Cardiac septum (tissue), 1 donor: ENCODE data around the gene PALLD. TPM values are rescaled to one million over a fixed set of nuclear protein-coding genes. Genes with fewer than 3 reads are reported as not detected.

Experiments
- DNase-seq: peaks from one replicate; pipeline ENCODE4 v3.0.0-alpha.2; 2020; ENCODE audit warnings: low spot score
- intact Hi-C: fragments of 100-400 bp; cut with DNase I; formaldehyde crosslinking; loops from one replicate; pipeline ENCODE4 v1.14.0; 2022
- total RNA-seq: library from RNA; stranded (reverse); fragmentation: NEBNext Ultra II Directional; extraction: Animal tissue kit (Norgen Biotek cat#: 25700); gene quantifications from one replicate; pipeline ENCODE4 v1.2.1, GENCODE V29; 2021
- donor health status: DM: no; HTN: no; CAD: no.

PALLD gene
- total RNA-seq, 1 donor from 2014 or later, result 705 TPM

GRCh38 chr4:168815379-168816345 is 318.8 kb downstream of the PALLD start:
- DNase-seq, result no peak
- intact Hi-C loops, result loop anchor here (1.0 to 10.0 kb wide), 3 partner anchors 17 to 231 kb away; no protein-coding TSS in a partner anchor

DNA sequence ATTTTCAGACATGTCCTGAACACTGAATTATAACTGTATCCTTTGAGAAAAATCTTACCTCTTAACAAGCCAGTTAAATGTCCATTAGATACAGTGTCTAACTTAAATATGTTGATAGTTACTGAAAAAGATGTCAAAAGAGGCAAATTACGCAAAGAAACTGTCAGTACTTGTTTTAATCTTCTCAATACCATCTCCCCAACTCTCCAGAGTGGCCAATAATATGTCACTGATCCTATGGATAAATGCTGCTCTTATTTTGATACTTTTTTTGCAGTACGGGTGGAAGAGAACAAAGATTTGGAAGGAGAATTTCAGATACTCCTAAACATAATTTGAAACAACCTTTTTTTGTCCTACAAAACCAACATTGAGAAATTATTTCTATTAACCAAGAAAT is 320.5 kb downstream of the PALLD start:
- intact Hi-C loops, result loop anchor here (5.0 to 10.0 kb wide), 2 partner anchors 105 to 233 kb away; no protein-coding TSS in a partner anchor
- DNase-seq, result no peak

DNA sequence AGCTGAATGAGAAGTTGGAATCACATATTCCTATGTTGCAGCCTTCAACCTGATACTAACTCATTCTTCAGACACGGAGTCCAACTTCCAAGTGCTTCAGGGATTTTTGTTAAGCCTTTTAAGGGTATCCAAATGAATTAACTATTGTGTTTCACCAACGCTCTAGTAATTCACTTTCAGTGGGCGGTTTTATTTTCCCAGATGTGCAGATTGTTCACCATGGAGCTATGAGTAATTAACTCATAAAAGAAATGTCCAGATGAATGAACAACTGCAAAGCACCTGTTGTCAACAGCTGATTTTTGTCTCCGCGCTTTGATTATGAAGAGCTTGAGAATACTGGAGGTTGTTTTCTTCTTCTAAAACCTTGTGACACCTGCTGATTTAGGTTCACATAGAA is 325.6 kb downstream of the PALLD start:
- DNase-seq, result no peak
- intact Hi-C loops, result no loop called here

DNA sequence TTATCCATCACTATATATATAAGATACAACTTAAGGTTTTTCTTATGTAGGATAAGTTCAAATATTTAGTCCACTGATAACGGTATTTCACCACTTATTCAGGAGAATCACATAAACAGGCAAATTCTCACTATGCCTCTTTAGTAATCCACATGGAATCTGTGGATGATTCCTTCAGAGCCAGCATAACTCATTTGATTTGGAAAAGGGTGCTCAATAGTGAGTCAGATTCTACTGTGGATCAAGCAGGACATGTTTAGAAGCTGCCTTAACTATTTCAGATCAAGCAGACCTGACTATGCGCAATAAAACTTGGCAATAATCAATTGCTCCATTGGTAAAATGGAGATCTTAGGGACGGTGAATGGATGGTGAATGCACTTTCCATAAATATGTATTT is 329.1 kb downstream of the PALLD start:
- DNase-seq, result no peak
- intact Hi-C loops, result no loop called here

- no peak for DNase-seq
- intact Hi-C loops, result no loop called here
These were observed 329.8 kb downstream of the PALLD start for GRCh38 chr4:168826620-168827019.

- no peak for DNase-seq
- intact Hi-C loops, result loop anchor here (5.0 kb wide), 2 partner anchors 36 to 119 kb away; no protein-coding TSS in a partner anchor
These were observed 334.1 kb downstream of the PALLD start for GRCh38 chr4:168830777-168831512.

DNA sequence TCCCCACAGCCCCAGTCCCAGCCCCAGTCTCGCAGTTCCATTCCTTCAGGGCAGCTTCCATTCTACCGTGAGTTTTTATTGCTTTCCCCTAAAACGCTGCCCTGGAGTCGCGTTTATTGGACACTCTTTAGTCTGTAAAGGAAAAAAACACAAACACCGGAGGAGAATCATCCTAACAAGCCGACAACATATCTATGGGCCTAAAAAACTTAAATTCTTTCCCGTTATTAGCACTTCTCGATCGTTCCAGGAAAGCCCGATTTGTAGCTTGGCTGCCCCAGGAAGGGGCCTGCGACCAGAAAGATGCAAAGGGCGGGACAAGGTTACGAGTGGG is 334.7 kb downstream of the PALLD start:
- intact Hi-C loops, result loop anchor here (5.0 kb wide), 2 partner anchors 36 to 119 kb away; no protein-coding TSS in a partner anchor
- DNase-seq, result no peak

DNA sequence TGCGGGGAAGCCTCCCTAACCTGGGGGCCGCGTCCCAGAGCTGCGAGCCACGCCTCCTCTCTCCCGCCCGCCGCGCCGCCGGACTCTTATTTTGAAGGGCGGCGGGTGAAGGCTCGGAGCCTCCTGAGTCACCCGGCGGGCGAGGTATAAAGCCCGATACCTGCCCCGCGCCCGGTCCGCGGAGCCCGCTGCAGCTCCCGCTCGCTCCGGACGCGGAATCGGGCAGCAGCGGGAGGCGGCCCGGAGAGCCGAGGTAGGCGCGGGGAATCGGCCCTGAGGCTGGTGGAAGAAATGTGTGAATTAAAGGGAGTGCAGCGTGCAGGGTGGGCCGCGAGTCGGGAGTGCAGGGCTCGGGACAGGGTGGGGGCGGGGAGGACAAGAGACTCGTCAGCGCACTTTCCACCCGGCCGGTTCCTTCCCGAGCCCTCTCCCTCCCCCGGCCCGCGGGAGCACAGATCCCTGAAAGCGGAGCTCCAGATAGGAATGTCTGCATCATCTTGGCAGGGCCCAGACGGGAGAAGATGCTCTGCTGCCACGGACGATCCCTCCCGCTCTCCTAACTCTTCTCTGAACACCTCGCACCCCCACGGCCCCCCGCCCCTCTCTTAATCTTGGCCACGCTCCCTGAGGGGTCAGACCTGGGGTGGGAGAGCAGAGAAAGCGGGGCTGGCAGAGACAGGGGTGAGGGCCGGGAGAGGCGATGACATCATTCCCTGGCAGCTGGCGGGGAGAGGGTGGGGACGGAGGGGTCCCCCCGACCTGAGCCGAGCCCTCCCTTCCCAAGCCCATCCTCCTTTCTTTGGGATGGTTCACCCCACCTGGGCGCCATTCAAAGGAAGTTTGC is 335.3 kb downstream of the PALLD start:
- intact Hi-C loops, result loop anchor here (1.0 to 5.0 kb wide), 3 partner anchors 16 to 120 kb away; no protein-coding TSS in a partner anchor

DNA sequence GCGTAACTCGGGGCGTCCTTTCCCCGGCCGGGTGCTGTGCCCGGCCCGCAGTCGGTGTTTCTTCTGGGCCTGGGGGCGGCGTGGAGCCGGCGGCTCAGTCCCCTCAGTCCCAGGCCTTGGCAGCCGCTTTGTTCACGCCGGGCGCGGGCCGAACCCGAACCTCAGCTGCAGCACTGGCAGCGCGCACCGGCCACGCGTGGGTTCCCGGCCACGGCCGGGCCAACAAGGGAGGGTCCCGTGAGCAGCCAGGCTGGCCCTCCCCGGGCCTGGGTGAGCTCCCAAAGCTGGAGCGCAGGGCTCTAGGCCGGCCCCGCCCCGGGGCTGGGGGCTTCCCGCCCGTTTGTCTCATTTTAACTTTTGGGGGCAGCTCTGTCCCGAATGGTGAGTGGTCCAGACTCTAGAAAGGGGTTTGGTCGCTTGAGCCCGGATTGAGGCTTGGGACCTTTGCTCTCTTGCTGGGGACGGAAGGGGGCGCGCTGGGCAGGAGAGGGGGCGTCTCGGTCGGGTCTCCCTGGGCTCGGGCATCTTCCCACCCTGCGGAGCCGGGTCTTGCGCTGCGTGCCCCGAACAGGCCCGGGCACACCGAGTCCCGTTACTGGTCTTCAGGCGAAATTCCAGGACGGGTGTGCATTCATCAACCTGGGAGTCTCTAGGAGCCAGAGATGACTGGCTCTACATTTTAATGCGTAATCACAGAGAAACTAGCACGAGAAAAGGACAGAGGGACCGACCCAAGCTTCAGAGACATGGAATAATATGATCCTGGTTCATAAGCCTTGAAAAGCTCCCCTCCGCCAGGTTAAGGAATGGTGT is 336.1 kb downstream of the PALLD start:
- no peak for DNase-seq
- intact Hi-C loops, result loop anchor here (1.0 to 5.0 kb wide), 3 partner anchors 17 to 121 kb away; no protein-coding TSS in a partner anchor

More for the DNA sequence above, 335.3 kb downstream of the PALLD start:
- peak; percentile 86 for DNase-seq

DNA sequence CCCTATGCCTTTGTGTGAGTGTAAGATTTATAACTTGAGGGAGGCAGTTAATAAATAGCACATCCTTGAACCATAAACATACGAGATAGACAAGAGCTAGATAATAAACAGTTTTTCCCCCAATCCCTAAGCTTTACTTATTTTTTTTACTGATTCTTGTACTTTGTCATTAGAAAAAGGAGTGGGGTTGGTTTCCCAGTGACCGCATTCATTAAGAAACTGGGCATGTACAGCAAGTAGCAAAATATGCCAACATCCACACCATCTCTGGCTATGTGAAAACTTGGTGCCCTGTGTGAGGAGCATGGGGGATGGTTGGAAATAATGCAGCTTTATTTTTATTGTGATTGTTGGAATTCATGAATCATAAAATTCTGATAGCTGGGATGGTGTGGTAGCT is 337.0 kb downstream of the PALLD start:
- intact Hi-C loops, result loop anchor here (5.0 kb wide), 2 partner anchors 33 to 122 kb away; no protein-coding TSS in a partner anchor
- no peak for DNase-seq

GRCh38 chr4:168835880-168836454 is 339.1 kb downstream of the PALLD start:
- DNase-seq, result no peak
- intact Hi-C loops, result no loop called here

GRCh38 chr4:168836490-168836889 is 339.6 kb downstream of the PALLD start:
- DNase-seq, result no peak
- intact Hi-C loops, result no loop called here

- DNase-seq, result no peak
- intact Hi-C loops, result no loop called here
These were observed 341.1 kb downstream of the PALLD start for GRCh38 chr4:168837922-168838321.

DNA sequence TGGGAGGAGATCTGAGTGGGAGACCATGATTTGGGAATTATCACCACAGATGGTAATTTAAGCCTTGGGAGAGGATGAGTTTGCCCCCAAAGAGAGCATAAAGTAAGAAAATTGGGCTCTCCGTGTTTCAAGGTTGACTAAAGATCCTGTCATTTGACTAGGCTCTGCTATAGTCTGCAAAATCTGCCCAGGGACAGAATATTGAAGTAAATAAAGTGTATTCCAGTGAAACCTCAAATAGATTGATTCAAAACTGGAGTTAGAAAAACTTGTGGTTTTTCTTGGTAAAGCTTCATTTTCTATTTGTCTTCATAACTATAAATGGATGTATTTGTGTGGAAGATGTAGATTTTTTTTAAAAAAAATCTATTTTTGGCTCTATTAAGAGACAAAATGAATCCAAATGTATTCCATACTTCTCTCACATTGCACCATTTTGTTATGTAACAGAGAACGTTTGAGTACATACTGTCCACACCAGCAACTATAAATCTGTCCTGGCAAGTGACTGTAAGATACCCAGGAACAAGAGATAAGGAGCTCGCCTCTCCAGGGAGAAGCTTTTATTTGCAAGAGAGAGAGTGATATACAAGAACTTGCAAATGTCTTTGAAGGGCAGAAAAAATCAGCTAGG is 343.0 kb downstream of the PALLD start:
- intact Hi-C loops, result no loop called here
- no peak for DNase-seq

DNA sequence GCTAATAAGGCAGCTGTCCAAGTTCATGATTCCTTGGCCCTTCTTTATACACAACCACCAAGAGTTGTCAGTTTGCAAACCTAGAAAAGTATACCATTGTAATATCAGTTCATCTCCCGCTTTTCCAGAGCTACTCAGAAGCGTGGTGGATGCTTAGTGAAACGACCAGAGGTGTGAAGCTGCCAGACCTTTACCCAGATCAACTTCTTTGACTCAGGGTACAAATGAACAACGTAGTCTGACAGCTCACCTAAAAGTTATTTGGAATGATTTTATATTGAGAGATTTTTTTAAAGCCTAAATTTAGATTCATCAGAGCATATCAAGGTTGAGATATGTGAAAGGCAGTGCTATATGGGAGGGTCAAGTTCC is 343.5 kb downstream of the PALLD start:
- no peak for DNase-seq
- intact Hi-C loops, result no loop called here

DNA sequence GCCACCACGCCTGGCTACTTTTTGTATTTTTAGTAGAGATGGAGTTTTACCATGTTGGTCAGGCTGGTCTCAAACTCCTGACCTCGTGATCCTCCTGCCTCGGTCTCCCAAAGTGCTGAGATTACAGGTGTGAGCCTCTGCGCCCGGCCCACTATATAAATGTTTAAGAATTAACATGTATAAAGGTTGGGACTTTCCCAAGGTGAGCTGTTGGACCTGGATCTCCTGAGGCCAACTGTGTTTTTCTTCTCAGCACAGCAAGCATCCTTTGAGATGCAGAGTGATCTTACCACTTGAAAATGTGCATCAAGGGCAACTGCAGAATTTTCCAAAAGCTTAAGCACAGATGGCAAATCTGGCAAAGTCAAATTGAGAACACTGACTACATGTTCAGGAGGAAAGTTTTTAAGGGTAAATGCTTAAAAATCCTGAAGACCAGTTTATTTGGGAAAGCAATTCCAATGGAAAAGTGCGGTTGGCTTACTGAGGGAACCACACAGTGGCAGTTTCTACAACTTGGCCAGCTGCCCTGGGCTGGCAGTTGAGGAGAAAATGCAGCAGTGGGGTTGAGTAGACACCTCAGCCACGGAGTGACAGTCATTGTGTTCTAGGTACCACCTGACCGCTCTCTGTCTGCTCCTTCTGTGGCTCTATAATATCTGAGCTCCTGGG is 344.3 kb downstream of the PALLD start:
- intact Hi-C loops, result no loop called here
- DNase-seq, result no peak

DNA sequence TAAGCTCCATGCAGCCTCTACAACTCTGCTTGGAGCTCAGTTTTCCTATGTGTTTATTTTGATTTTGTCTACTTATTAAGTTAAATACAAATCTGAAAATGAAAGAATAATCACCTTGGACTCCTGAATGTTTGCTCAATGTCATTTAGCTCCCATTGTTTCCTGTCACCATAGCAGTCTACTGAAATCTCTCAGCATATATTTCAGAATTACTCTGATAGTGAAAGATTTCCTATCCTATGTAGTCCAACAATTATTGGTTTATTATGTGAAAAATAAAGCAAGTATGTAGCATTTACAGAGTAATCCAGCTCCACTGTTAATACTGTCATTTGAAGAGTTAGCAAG is 344.8 kb downstream of the PALLD start:
- intact Hi-C loops, result no loop called here
- DNase-seq, result no peak
